OCI-LY3 (cell line): ENCODE results near the gene TOR1AIP1.

Experiments used
- H2AFZ ChIP-seq: fragments of 200-600, 300-600 bp; shearing (Covaris generic); 2 replicates; pipeline ENCODE4 v1.6.0; 2014; ENCODE audit warnings: antibody characterized with exemption, low read depth, low read length
- H3K27ac ChIP-seq: fragments of 200-600, 300-600 bp; sonication (generic); 2 replicates; pipeline ENCODE4 v1.5.1; 2014; ENCODE audit warnings: mild to moderate bottlenecking, low read length, moderate library complexity, mixed read lengths
- H3K27me3 ChIP-seq: fragments of 200-600, 300-600 bp; sonication (generic); 2 replicates; pipeline ENCODE4 v1.6.1; 2014; ENCODE audit warnings: low read depth, low read length, mixed read lengths
- H3K36me3 ChIP-seq: fragments of 200-600, 300-600 bp; sonication (generic); replicated peaks from 2 replicates; pipeline ENCODE3; 2014; ENCODE audit warnings: low read depth, low read length, mixed read lengths
- H3K4me1 ChIP-seq: fragments of 300-600, 200-600 bp; sonication (generic); 2 replicates; pipeline ENCODE4 v1.6.1; 2014; ENCODE audit warnings: low read length, mixed read lengths
- H3K4me2 ChIP-seq: fragments of 200-600, 300-600 bp; sonication (generic); 2 replicates; pipeline ENCODE4 v1.6.1; 2014; ENCODE audit warnings: low read length, mixed read lengths
- H3K4me3 ChIP-seq: fragments of 300-600, 200-600 bp; sonication (generic); 2 replicates; pipeline ENCODE4 v1.5.1; 2014; ENCODE audit warnings: antibody characterized with exemption, mild to moderate bottlenecking, low read length, moderate library complexity
- H3K79me2 ChIP-seq: fragments of 300-600, 200-600 bp; shearing (Covaris generic); 2 replicates; pipeline ENCODE4 v1.6.1; 2014; ENCODE audit warnings: mild to moderate bottlenecking, low read length, mixed read lengths
- H3K9ac ChIP-seq: fragments of 300-600, 200-600 bp; shearing (Covaris generic); 2 replicates; pipeline ENCODE4 v1.6.0; 2014; ENCODE audit warnings: mild to moderate bottlenecking, low read length, moderate library complexity
- H3K9me3 ChIP-seq: fragments of 200-600, 300-600 bp; shearing (Covaris generic); 2 replicates; pipeline ENCODE4 v1.6.1; 2014; ENCODE audit warnings: low read length, mixed read lengths; ENCODE audit not compliant: insufficient read depth
- H4K20me1 ChIP-seq: fragments of 200-600, 300-600 bp; sonication (generic); 2 replicates; pipeline ENCODE4 v1.6.1; 2016; ENCODE audit warnings: low read length, mixed read lengths; ENCODE audit not compliant: insufficient read depth
- CTCF ChIP-seq: fragments of 200-600, 300-600 bp; sonication (generic); IDR thresholded peaks from 2 replicates; pipeline ENCODE4 v1.5.1; 2014; ENCODE audit warnings: antibody characterized with exemption, low read length, low read depth
- EZH2phosphoT487 ChIP-seq: fragments of 200-600 bp; shearing (Covaris generic); IDR thresholded peaks from 2 replicates; pipeline ENCODE4 v1.6.1; 2018; ENCODE audit warnings: antibody characterized with exemption, mixed run types, low read depth

Gene TOR1AIP1

DNA sequence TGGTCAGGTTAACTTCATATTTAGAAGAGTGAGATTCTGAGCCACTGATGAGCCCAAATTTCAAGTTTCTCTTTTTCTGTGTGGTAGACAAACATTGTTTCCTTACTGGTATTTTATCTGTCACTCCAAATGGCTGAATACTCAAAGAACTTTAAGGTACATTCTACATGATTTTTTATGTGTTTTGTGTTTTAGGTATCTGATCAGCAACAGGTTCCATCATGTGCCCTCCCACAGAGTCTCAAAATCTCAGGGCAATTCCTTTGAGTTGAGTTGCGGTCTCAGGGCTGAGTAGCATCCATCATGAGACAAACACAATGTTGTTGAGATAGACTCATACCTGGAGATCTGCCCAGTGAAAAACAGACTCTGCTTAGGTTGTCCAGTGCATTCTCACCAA lies 57.9 kb downstream of the TOR1AIP1 start:
- TF ChIP-seq CTCF (no peak), EZH2phosphoT487 (no peak)
- Histone ChIP-seq H3K79me2 (no peaks in the 10 kb centered on the region), H2AFZ (no peak overlapping the region), H3K36me3 (no peaks in the 10 kb centered on the region), H3K4me3 (no peak overlapping the region), H3K4me2 (no peak overlapping the region), H4K20me1 (no peaks in the 10 kb centered on the region), H3K9ac (no peak overlapping the region), H3K27ac (no peak overlapping the region), H3K9me3 (no peaks in the 10 kb centered on the region), H3K27me3 (no peaks in the 10 kb centered on the region), H3K4me1 (peaks cover 15% of the 10 kb centered on the region)

DNA sequence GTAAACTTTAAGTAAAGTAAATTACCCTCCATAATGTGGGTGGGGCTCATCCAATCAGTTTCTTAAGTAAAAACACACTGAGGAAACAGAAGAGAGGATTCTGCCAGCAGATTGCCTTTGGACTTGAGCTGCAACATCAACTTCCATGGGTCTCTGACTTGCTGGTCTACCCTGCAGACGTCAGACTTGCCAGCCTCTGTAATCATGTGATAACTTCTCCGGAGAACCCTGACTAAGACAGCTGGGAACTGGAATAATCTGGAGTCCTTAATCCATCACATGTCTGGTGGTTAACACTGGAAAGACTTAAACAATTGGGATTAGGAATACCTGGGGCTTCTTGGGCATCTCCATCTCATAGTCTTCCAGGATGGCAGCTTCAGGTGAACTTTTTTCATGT lies 59.4 kb downstream of the TOR1AIP1 start:
- Histone ChIP-seq H3K79me2 (no peaks in the 10 kb centered on the region), H3K27me3 (no peaks in the 10 kb centered on the region), H3K4me1 (peaks cover 5% of the 10 kb centered on the region), H2AFZ (no peak overlapping the region), H3K4me3 (no peak overlapping the region), H3K4me2 (no peak overlapping the region), H3K9ac (no peak overlapping the region), H4K20me1 (no peaks in the 10 kb centered on the region), H3K27ac (no peak overlapping the region), H3K9me3 (no peaks in the 10 kb centered on the region), H3K36me3 (no peaks in the 10 kb centered on the region)
- TF ChIP-seq EZH2phosphoT487 (no peak), CTCF (no peak)

DNA sequence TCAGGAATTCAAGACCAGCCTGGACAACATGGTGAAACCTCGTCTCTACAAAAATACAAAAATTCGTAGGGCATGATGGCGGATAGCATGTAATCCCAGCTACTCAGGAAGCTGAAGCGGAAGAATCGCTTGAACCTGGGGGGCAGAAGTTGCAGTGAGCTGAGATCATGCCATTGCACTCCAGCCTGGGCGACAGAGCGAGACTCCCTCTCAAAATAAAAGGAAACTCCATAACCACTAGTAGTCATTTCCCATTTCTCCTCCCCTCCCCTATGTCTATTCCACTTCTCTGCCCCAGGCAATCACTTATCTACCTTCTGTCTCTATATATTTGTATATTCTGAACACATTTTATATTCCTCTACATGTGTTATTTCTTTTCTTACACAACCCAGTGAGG lies 68.6 kb downstream of the TOR1AIP1 start:
- Histone ChIP-seq H3K4me2 (no peak overlapping the region), H3K4me1 (peaks cover 26% of the 10 kb centered on the region), H3K27ac (no peak overlapping the region), H4K20me1 (peaks cover 4% of the 10 kb centered on the region), H3K79me2 (peaks cover 14% of the 10 kb centered on the region), H3K9me3 (no peaks in the 10 kb centered on the region), H3K4me3 (no peak overlapping the region), H2AFZ (no peak overlapping the region), H3K36me3 (no peaks in the 10 kb centered on the region), H3K27me3 (no peaks in the 10 kb centered on the region), H3K9ac (no peak overlapping the region)
- TF ChIP-seq CTCF = no peak
- no peak for TF ChIP-seq EZH2phosphoT487

GRCh38 chr1:179951383-179952144 lies 69.5 kb downstream of the TOR1AIP1 start:
- Histone ChIP-seq H3K4me3 (peak overlapping the region; percentile 34), H3K27me3 (no peaks in the 10 kb centered on the region), H3K4me1 (peaks cover 35% of the 10 kb centered on the region), H3K27ac (peak overlapping the region; percentile 33), H3K9ac (peak overlapping the region; percentile 6), H3K79me2 (peaks cover 23% of the 10 kb centered on the region), H3K9me3 (no peaks in the 10 kb centered on the region), H4K20me1 (peaks cover 13% of the 10 kb centered on the region), H3K36me3 (no peaks in the 10 kb centered on the region), H3K4me2 (peak overlapping the region; percentile 66), H2AFZ (peak overlapping the region; percentile 9)
- no peak for TF ChIP-seq CTCF
- no peak for TF ChIP-seq EZH2phosphoT487
